HG03378 (cell line): ENCODE data around the gene NREP.
"Not testable (repeated sequence)": the region's sequence is repeated elsewhere in the genome, so short reads cannot be mapped to it uniquely, and the experiment has no call there.

Experiments used
- ATAC-seq: cut with Tn5 transposase; IDR thresholded peaks from one replicate; pipeline ENCODE4 v1.9.1; 2021; ENCODE audit warnings: mild to moderate bottlenecking, moderate library complexity; ENCODE audit not compliant: unreplicated experiment

The NREP gene

GRCh38 chr5:111741278-111741677 is 15.7 kb downstream of the NREP start:
- ATAC-seq = peak; percentile 63

DNA sequence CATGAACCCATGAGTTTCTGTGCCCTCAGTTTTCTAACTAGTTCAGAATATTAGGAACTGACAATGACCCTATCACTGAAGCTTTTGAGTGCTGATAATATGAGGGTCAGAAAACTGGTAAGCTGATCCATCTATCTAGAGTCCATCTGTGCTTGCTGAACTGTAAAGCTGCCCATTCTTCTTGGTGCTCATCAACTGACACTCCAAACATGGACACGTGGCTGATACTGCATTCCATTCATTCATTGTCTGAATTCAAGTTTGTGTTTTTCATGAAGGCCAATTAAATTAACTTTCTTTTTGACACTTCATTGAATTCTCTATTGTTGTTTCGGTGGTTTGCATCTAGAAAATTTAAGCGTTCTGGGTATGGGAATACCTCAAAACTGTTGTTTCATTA is 17.6 kb downstream of the NREP start:
- no peak for ATAC-seq

- no peak for ATAC-seq
Observed at GRCh38 chr5:111738118-111738517, 18.9 kb downstream of the NREP start.

GRCh38 chr5:111737716-111738115 is 19.3 kb downstream of the NREP start:
- no peak for ATAC-seq

GRCh38 chr5:111735583-111736270 is 21.3 kb downstream of the NREP start:
- no peak for ATAC-seq

DNA sequence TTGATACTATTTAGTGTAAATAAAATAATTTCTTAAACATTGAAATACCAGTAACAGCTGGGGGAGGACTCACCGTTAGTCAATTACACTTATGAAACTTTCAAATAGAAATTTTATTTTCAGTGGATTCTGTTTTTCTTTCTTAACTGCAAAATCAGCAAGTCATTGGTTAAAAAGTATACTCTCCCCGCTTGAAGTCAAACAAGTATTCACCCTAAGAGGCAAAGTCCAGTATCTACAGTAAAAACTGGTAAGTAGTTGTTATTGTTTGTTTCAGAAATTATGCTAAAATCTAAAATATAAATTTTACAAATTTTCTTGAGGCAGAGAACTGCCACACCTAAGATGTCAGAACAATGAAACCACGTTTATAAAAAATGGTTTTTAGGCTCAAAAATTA is 22.4 kb downstream of the NREP start:
- ATAC-seq = no peak

GRCh38 chr5:111734013-111734412 is 23.0 kb downstream of the NREP start:
- no peak for ATAC-seq

- ATAC-seq = no peak
Observed at GRCh38 chr5:111733571-111733970, 23.4 kb downstream of the NREP start.

- no peak for ATAC-seq
Observed at GRCh38 chr5:111731638-111732037, 25.4 kb downstream of the NREP start.

DNA sequence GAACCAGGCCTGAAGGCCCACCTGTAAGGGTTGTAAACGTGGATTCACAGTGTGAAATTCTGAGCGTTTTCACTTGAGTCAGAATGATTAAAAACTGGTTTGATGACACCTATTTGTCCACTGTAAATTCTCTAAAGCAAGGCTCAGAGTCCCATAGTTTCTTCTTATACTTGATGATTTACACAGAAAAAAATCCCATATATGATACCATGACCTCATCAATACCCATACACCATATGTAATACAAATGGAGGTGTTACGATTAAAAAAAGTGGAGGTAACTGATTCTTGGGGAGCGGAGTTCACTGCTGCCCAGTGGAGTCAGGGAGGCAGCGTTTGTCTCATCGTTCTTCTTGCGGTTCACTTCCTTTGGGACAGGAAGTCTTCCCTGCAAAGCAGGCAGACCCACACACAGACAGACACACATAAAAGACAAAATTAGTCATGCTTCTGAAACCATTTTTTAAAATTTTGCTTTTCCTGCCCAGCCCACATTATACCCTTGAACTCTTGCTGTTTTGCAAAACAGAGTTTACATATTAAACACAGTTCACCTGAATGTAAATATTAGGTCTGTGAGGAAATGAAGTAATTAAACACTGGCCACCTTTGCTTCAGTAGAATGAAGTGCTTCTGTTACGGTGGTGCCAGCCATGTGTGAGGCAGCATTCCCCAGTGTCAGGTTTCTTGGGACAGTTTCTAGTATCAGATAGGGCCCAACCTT is 26.2 kb downstream of the NREP start:
- no peak for ATAC-seq

DNA sequence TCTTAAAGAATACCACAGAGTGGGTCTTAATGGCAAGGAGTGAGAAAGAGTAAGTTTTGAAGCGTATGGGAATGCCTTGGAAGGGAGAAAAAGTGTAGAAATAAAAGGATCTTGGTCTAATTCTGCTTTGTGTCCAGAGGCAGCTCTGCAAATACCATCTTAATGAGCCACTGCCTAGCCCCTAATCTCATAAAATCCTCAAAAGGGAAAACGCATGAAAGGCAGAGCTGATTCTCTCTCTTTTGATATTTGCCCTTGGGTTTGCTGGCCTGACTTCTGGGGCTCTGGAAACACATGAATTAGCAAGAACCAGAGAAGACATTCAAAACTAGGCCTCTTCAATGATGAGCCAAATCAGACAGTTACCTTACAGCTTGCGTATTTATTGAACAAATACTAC is 28.1 kb downstream of the NREP start:
- no peak for ATAC-seq

GRCh38 chr5:111726986-111727385 is 30.0 kb downstream of the NREP start:
- no peak for ATAC-seq

GRCh38 chr5:111722140-111722539 is 34.9 kb downstream of the NREP start:
- ATAC-seq = no peak

DNA sequence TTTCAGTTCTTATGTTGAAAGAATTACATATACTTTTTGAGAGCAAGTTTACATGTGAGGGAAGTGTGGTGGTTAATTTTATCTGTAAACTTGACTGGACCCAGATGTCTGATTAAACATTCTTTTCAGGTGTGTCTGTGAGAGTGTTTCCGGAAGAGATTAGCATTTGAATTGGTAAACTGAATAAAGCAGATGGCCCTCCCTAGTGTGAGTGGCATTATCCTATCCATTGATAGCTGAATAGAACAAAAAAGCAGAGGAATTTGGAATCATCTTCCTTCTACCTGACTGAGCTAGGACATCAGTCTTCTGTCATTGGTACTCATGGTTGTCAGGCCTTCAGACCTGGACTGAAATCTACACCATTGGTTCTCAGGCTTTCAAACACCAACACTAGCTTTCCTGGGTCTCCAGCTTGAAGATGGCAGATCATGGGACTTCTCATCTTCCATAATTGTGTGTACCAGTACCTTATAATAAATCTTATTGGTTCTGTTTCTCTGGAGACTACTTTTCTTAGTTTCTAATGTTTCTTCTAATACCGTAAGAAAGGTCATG is 36.6 kb downstream of the NREP start:
- ATAC-seq = no peak

DNA sequence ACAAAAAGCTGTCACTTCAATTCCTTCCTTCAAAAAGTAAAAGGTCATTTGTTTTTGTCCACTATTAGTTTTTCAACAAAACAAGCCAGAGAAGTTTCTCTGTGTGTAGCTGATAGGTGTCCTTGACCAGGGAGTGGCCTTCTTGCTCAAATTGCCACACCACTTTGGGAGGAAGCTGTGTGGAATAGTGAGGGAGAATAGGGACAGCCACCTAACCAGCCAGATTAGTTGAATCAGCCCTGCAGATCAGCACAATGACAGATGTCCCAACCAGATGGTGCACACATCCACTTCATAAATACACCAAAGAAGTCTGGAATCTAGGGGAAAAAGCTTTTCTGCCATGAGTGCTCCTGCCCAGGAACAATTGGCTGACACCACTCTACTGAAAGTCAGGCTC is 37.2 kb downstream of the NREP start:
- ATAC-seq = no peak

- ATAC-seq = not testable (repeated sequence)
Observed at GRCh38 chr5:111716789-111717188, 40.2 kb downstream of the NREP start.

DNA sequence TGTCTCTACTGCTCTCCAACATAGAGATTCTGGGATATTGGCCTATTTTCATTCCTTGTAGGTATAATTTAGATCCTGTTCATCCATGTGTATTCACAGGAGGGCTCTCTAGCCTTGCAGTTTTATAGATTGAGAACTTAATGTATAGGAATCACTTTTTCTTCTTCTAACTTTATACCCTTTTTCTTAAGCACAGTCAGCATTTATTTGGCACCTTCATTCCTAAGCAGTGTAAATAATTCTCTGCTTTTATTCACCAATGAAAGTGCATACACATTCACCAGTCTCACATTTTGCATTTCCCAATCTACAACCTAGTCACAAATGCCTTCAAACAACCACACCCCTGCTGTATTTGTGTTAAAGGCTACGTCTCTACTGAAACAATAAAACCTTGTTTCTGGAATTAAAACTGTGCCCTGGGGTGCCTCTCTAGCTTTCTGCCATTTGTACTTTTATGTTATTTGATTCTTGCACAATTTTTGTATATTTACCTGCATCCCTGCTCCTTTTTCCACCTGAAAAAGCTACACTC is 49.3 kb downstream of the NREP start:
- ATAC-seq = no peak

GRCh38 chr5:111706345-111706744 is 50.6 kb downstream of the NREP start:
- no peak for ATAC-seq

GRCh38 chr5:111704452-111705085 is 52.4 kb downstream of the NREP start:
- peak; percentile 63 for ATAC-seq

GRCh38 chr5:111703662-111704061 is 53.3 kb downstream of the NREP start:
- peak; percentile 96 for ATAC-seq

DNA sequence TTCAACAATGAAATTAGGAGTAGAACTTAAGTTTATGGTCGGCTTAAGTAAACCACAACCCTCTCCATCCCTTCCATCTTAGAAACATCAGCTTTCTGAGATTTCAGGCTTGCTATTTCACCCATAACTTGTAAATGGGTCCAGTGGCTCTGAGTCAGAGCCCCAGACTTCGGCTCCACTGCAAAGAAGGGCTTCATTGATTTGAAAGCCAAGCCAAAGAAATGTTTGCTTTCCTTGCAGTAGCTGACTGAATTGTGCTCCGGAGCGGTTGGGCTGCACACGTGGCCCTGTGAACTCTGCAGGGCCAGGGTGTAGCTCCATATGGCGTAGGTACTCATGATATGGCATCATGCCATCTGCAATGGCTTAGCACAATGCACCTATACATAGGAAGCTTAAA is 57.0 kb downstream of the NREP start:
- no peak for ATAC-seq

DNA sequence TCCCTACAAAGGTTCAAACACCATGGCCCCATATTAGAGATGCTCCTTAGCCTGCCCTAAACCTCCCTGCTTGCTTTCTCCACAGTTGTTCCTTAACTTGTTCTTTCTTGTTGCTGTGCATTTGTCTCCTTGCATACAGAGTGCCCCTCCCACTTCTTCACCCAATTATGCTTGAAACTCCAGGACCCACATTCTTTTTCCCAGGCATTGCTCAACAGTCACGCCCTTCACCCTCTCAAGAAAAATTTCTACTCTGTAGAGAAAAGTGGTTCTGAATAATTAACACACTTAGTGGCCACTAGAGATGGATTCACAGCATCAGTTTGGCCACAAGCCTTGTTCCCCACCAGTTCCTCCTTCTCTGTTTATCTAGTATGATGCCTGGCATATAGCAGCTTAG is 57.7 kb downstream of the NREP start:
- ATAC-seq = no peak
